Neural crest cell (in vitro differentiated cells): Measurements from ENCODE around the gene DSG4. TPM values are rescaled to one million over a fixed set of nuclear protein-coding genes. Genes with fewer than 3 reads are reported as not detected.

Experiments
- DNase-seq: peaks from one replicate; pipeline ENCODE4 v3.0.0; 2021; ENCODE audit warnings: low read depth, mixed read lengths, low spot score
- H3K27ac Mint-ChIP-seq: one replicate; pipeline ENCODE4 v1.8.0; 2021; ENCODE audit warnings: mild to moderate bottlenecking, mixed read lengths; ENCODE audit not compliant: unreplicated experiment
- H3K27me3 Mint-ChIP-seq: 2 replicates; pipeline ENCODE4 v1.8.0; 2021; ENCODE audit warnings: low read depth, mild to moderate bottlenecking, mixed read lengths
- H3K36me3 Mint-ChIP-seq: 2 replicates; pipeline ENCODE4 v1.8.0; 2021; ENCODE audit warnings: low read depth, mild to moderate bottlenecking, mixed read lengths
- H3K4me1 Mint-ChIP-seq: 2 replicates; pipeline ENCODE4 v1.8.0; 2021; ENCODE audit warnings: mixed read lengths
- H3K4me3 Mint-ChIP-seq: one replicate; pipeline ENCODE4 v1.8.0; 2021; ENCODE audit warnings: mild to moderate bottlenecking, mixed read lengths
- H3K9me3 Mint-ChIP-seq: 2 replicates; pipeline ENCODE4 v1.8.0; 2021; ENCODE audit warnings: mixed read lengths
- total RNA-seq: library from RNA; stranded (reverse); gene quantifications from 2 replicates; pipeline ENCODE4 v1.2.1, GENCODE V29; 2021
- TF ChIP-seq, protein P1 (sequence below): fragments of 200-600 bp; sonication (generic); conservative IDR thresholded peaks from 2 replicates; pipeline ENCODE4 v1.5.0; 2021; ENCODE audit warnings: antibody characterized with exemption, mild to moderate bottlenecking

DSG4 gene
- total RNA-seq, 1 donor from 2014 or later, result not detected

DNA sequence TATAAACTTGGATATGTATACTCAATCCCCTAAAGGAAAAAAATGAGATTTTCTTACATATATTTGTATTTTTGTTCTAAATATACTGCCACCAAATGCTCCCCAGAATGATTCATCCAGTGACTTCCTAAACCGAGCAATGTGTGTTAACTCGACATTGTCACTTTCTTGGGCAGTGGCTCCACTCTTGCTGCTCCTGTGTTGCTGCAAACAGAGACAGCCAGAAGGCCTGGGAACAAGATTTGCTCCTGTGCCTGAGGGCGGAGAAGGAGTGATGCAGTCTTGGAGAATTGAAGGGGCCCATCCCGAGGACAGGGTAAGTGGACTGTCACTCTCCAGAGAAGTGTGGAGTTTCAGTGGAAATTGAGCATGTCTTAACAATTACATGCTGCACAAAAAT, 32.7 kb downstream of the DSG4 start:
- Mint-ChIP-seq H3K9me3 (peaks cover 3% of the 10 kb centered on the region), H3K27me3 (no peaks in the 10 kb centered on the region), H3K27ac (no peak overlapping the region), H3K4me1 (no peaks in the 10 kb centered on the region), H3K4me3 (no peak overlapping the region), H3K36me3 (no peaks in the 10 kb centered on the region)
- TF ChIP-seq, protein P1, sequence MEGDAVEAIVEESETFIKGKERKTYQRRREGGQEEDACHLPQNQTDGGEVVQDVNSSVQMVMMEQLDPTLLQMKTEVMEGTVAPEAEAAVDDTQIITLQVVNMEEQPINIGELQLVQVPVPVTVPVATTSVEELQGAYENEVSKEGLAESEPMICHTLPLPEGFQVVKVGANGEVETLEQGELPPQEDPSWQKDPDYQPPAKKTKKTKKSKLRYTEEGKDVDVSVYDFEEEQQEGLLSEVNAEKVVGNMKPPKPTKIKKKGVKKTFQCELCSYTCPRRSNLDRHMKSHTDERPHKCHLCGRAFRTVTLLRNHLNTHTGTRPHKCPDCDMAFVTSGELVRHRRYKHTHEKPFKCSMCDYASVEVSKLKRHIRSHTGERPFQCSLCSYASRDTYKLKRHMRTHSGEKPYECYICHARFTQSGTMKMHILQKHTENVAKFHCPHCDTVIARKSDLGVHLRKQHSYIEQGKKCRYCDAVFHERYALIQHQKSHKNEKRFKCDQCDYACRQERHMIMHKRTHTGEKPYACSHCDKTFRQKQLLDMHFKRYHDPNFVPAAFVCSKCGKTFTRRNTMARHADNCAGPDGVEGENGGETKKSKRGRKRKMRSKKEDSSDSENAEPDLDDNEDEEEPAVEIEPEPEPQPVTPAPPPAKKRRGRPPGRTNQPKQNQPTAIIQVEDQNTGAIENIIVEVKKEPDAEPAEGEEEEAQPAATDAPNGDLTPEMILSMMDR, result no peak
- no peak for DNase-seq

DNA sequence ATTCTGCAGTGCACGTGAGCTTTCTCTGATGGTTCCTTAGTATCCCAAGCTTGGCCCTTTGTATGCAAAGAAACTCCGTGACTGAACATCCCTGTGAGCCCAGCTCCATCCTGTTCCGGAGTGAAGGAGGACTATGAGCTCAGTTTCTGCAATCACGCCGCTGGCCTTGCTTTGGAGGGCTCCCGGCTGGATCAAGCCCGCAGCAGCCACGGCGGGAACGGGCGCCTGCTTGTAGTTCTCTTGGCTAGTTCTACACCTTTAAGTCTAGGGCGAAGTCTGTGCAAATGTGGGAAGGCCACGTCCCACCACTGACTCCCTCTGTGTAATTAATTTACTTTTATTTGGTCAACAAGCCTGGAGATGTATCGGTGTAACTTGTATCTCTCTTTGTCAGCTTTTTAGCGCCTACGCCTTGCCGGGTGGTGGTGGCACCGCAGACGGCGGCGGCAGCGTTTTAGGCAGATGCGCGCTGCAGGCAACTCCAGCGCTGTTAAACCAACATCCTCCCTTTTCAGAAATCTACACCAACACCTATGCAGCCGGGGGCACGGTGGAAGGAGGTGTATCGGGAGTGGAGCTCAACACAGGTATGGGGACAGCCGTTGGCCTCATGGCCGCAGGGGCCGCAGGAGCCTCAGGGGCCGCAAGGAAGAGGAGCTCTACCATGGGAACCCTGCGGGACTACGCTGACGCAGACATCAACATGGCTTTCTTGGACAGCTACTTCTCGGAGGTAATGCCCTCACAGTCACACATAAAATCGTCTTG, 34.3 kb downstream of the DSG4 start:
- H3K27me3 Mint-ChIP-seq, result no peaks in the 10 kb centered on the region
- no peak for DNase-seq
- no peaks in the 10 kb centered on the region for H3K4me1 Mint-ChIP-seq
- no peak overlapping the region for H3K4me3 Mint-ChIP-seq
- TF ChIP-seq, protein P1, result no peak
- peak overlapping the region; percentile 19 for H3K27ac Mint-ChIP-seq
- H3K9me3 Mint-ChIP-seq, result peaks cover 3% of the 10 kb centered on the region
- no peaks in the 10 kb centered on the region for H3K36me3 Mint-ChIP-seq

DNA sequence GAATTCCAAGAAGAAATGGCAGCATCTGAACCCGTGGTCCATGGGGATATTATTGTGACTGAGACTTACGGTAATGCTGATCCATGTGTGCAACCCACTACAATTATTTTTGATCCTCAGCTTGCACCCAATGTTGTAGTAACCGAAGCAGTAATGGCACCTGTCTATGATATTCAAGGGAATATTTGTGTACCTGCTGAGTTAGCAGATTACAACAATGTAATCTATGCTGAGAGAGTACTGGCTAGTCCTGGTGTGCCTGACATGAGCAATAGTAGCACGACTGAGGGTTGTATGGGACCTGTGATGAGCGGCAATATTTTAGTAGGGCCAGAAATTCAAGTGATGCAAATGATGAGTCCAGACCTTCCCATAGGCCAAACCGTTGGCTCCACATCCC, 36.6 kb downstream of the DSG4 start:
- no peaks in the 10 kb centered on the region for H3K27me3 Mint-ChIP-seq
- H3K4me1 Mint-ChIP-seq, result no peaks in the 10 kb centered on the region

DNA sequence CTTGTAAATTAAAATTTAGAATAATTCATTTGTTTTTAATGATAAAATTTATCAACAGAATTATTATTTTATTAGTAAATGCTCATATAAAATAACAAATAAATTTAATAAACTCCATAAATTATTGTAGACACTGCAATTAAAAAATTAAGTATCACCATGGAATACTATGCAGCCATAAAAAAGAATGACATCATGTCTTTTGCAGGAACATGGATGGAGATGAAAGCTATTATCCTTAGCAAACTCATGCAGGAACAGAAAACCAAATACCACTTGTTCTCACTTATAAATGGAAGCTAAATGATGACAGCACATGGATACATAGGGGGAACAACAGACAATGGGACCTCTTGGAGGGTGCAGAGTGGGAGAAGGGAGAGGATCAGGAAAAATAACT, 41.3 kb downstream of the DSG4 start:
- Mint-ChIP-seq H3K4me1 (no peaks in the 10 kb centered on the region), H3K27me3 (no peaks in the 10 kb centered on the region), H3K4me3 (no peak overlapping the region), H3K36me3 (no peaks in the 10 kb centered on the region), H3K27ac (no peak overlapping the region), H3K9me3 (no peaks in the 10 kb centered on the region)
- TF ChIP-seq, protein P1, result no peak
- no peak for DNase-seq

More for the DNA sequence above, 36.6 kb downstream of the DSG4 start:
- TF ChIP-seq, protein P1, result no peak
- no peak for DNase-seq
- Mint-ChIP-seq H3K27ac (no peak overlapping the region), H3K4me3 (no peak overlapping the region), H3K36me3 (no peaks in the 10 kb centered on the region), H3K9me3 (peaks cover 3% of the 10 kb centered on the region)

DNA sequence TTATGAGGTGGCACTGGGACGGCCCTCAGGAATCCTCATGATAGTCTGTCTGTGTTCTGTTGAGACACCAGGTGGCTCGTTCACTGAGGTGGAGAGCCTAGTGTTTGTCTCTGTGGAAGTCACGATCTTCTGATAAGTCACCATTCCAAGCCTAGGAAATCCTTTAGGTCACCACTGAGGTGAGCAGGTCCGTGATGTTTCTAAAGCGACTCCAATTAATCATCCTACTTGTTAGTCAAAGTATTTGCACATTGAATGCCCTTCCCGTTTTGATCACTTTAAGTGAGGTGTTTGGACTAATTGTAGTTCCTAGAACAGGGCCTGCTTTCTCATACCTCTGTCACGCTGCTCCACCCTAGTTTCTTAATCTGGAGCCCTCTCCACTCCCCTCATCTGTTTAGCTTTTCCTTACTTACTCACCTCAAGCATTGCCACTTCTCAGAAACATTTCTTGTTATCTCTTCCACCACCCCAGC, 42.9 kb downstream of the DSG4 start:
- DNase-seq, result no peak
- Mint-ChIP-seq H3K27ac (no peak overlapping the region), H3K4me1 (no peaks in the 10 kb centered on the region), H3K4me3 (no peak overlapping the region), H3K36me3 (no peaks in the 10 kb centered on the region), H3K9me3 (no peaks in the 10 kb centered on the region), H3K27me3 (no peaks in the 10 kb centered on the region)
- TF ChIP-seq, protein P1, result no peak
